ENCODE data around the gene ZNF324. TPM values are rescaled to one million over a fixed set of nuclear protein-coding genes. Genes with fewer than 3 reads are reported as not detected.
"Not testable (repeated sequence)": the region's sequence is repeated elsewhere in the genome, so short reads cannot be mapped to it uniquely, and the experiment has no call there.

Gene ZNF324
- total and polyA plus RNA-seq, 4 donors = 4.6 to 13.9 (median 8.9) TPM

GRCh38 chr19:58499021-58499927 lies 32.4 kb downstream of the ZNF324 start:
- DNase-seq (peak; percentile 97 to 98 (median 98)), ATAC-seq (ENCODE audit: insufficient read depth, low FRiP score) (peak; percentile 95)
- peak overlapping the region; percentile 87 to 91 for H3K27ac ChIP-seq (ENCODE audit: low read depth in 1 of 2, low read length in 1 of 2)
- no peak overlapping the region for H3K9ac ChIP-seq (ENCODE audit: insufficient read depth in 1 of 2, low read length in 2 of 2)
- peaks cover 0 to 16% (median 0%) of the 10 kb centered on the region in 5 donors for H3K4me1 ChIP-seq (ENCODE audit: control insufficient read depth in 5 of 5, insufficient read depth in 5 of 5, low read length in 5 of 5)
- no peaks in the 10 kb centered on the region for H3K27me3 ChIP-seq (ENCODE audit: control insufficient read depth in 3 of 3, insufficient read depth in 3 of 3, low read length in 2 of 3)
- peak overlapping the region; percentile 45 for H3K4me3 ChIP-seq
- no peaks in the 10 kb centered on the region for H3K9me3 ChIP-seq (ENCODE audit: control insufficient read depth in 4 of 4, insufficient read depth in 3 of 4, low read length in 3 of 4)
- no peaks in the 10 kb centered on the region for H3K36me3 ChIP-seq (ENCODE audit: control insufficient read depth in 4 of 4, insufficient read depth in 4 of 4, low read length in 4 of 4)
- WGBS, 2 donors = 1% methylated on average over 57 to 60 of the region's 60 CpGs
- TF ChIP-seq CTCF (IDR thresholded peaks at IDR 0.05; ENCODE audit: control extremely low read depth, extremely low read depth) = no peak

- TF ChIP-seq CTCF (IDR thresholded peaks at IDR 0.05; ENCODE audit: control extremely low read depth, extremely low read depth) = no peak
- Histone ChIP-seq H3K4me1 (ENCODE audit: control insufficient read depth in 5 of 5, insufficient read depth in 5 of 5, low read length in 5 of 5) (peaks cover 0 to 16% (median 0%) of the 10 kb centered on the region in 5 donors), H3K27ac (ENCODE audit: low read depth in 1 of 2, low read length in 1 of 2) (no peak overlapping the region), H3K36me3 (ENCODE audit: control insufficient read depth in 4 of 4, insufficient read depth in 4 of 4, low read length in 4 of 4) (no peaks in the 10 kb centered on the region), H3K27me3 (ENCODE audit: control insufficient read depth in 3 of 3, insufficient read depth in 3 of 3, low read length in 2 of 3) (no peaks in the 10 kb centered on the region), H3K9ac (ENCODE audit: insufficient read depth in 1 of 2, low read length in 2 of 2) (no peak overlapping the region), H3K4me3 (no peak overlapping the region), H3K9me3 (ENCODE audit: control insufficient read depth in 4 of 4, insufficient read depth in 3 of 4, low read length in 3 of 4) (no peaks in the 10 kb centered on the region)
- ATAC-seq (ENCODE audit: insufficient read depth, low FRiP score) (no peak), DNase-seq (no peak)
- 93 to 97% methylated on average over 14 of the region's 14 CpGs for WGBS, 2 donors
Observed at GRCh38 chr19:58500242-58500641, 33.4 kb downstream of the ZNF324 start.

- not testable (repeated sequence) for H3K36me3 ChIP-seq (ENCODE audit: control insufficient read depth in 4 of 4, insufficient read depth in 4 of 4, low read length in 4 of 4); H3K9me3 ChIP-seq (ENCODE audit: control insufficient read depth in 4 of 4, insufficient read depth in 3 of 4, low read length in 3 of 4); DNase-seq; ATAC-seq (ENCODE audit: insufficient read depth, low FRiP score); H3K27ac ChIP-seq (ENCODE audit: low read depth in 1 of 2, low read length in 1 of 2); H3K9ac ChIP-seq (ENCODE audit: insufficient read depth in 1 of 2, low read length in 2 of 2); H3K4me1 ChIP-seq (ENCODE audit: control insufficient read depth in 5 of 5, insufficient read depth in 5 of 5, low read length in 5 of 5); H3K4me3 ChIP-seq; H3K27me3 ChIP-seq (ENCODE audit: control insufficient read depth in 3 of 3, insufficient read depth in 3 of 3, low read length in 2 of 3)
- WGBS, 2 donors = 76 to 88% methylated on average over 7 of the region's 8 CpGs
Observed at GRCh38 chr19:58507602-58508223, 40.8 kb downstream of the ZNF324 start.

- Histone ChIP-seq H3K9ac (ENCODE audit: insufficient read depth in 1 of 2, low read length in 2 of 2) (no peak overlapping the region), H3K36me3 (ENCODE audit: control insufficient read depth in 4 of 4, insufficient read depth in 4 of 4, low read length in 4 of 4) (no peaks in the 10 kb centered on the region), H3K4me1 (ENCODE audit: control insufficient read depth in 5 of 5, insufficient read depth in 5 of 5, low read length in 5 of 5) (peaks cover 0 to 8% (median 2%) of the 10 kb centered on the region in 5 donors), H3K9me3 (ENCODE audit: control insufficient read depth in 4 of 4, insufficient read depth in 3 of 4, low read length in 3 of 4) (no peaks in the 10 kb centered on the region), H3K4me3 (no peak overlapping the region), H3K27ac (ENCODE audit: low read depth in 1 of 2, low read length in 1 of 2) (no peak overlapping the region), H3K27me3 (ENCODE audit: control insufficient read depth in 3 of 3, insufficient read depth in 3 of 3, low read length in 2 of 3) (no peaks in the 10 kb centered on the region)
- TF ChIP-seq CTCF (IDR thresholded peaks at IDR 0.05; ENCODE audit: control extremely low read depth, extremely low read depth) = no peak
- DNase-seq (no peak), ATAC-seq (ENCODE audit: insufficient read depth, low FRiP score) (no peak)
- 87 to 91% methylated on average over 11 of the region's 11 CpGs for WGBS, 2 donors
Observed at GRCh38 chr19:58509731-58510083, 42.8 kb downstream of the ZNF324 start.

Measured in lung (tissue), 12 donors.